Measurements from ENCODE around the gene DDX4.

The DDX4 gene

GRCh38 chr5:55823151-55823796 lies 85.4 kb downstream of the DDX4 start:
- no peak for DNase-seq (ENCODE audit: low spot score)

- DNase-seq (ENCODE audit: low spot score): no peak
These were observed 92.1 kb downstream of the DDX4 start for GRCh38 chr5:55829956-55830355.

- DNase-seq (ENCODE audit: low spot score): no peak
These were observed 94.6 kb downstream of the DDX4 start for GRCh38 chr5:55832446-55832845.

GRCh38 chr5:55836191-55836590 lies 98.3 kb downstream of the DDX4 start:
- no peak for DNase-seq (ENCODE audit: low spot score)

GRCh38 chr5:55841976-55842375 lies 104.1 kb downstream of the DDX4 start:
- no peak for DNase-seq (ENCODE audit: low spot score)

- DNase-seq (ENCODE audit: low spot score): no peak
These were observed 110.0 kb downstream of the DDX4 start for GRCh38 chr5:55847837-55848236.

- DNase-seq (ENCODE audit: low spot score): no peak
These were observed 110.9 kb downstream of the DDX4 start for GRCh38 chr5:55848783-55849182.

- DNase-seq (ENCODE audit: low spot score): no peak
These were observed 113.2 kb downstream of the DDX4 start, which contains the start of gene IL31RA for GRCh38 chr5:55850839-55851674. Gene IL31RA (plus strand): TSS chr5:55851357. CDS start chr5:55851571, 214 bp downstream.

- DNase-seq (ENCODE audit: low spot score): no peak
These were observed 113.8 kb downstream of the DDX4 start for GRCh38 chr5:55851675-55851979.

- no peak for DNase-seq (ENCODE audit: low spot score)
These were observed 114.6 kb downstream of the DDX4 start for GRCh38 chr5:55852503-55852902.

- DNase-seq (ENCODE audit: low spot score): no peak
These were observed 115.3 kb downstream of the DDX4 start for GRCh38 chr5:55853041-55853670.

GRCh38 chr5:55853818-55854217 lies 116.0 kb downstream of the DDX4 start:
- no peak for DNase-seq (ENCODE audit: low spot score)

GRCh38 chr5:55855509-55855908 lies 117.6 kb downstream of the DDX4 start:
- DNase-seq (ENCODE audit: low spot score): no peak

GRCh38 chr5:55856516-55857246 lies 118.8 kb downstream of the DDX4 start:
- DNase-seq (ENCODE audit: low spot score): no peak

GRCh38 chr5:55857247-55857640 lies 119.4 kb downstream of the DDX4 start:
- DNase-seq (ENCODE audit: low spot score): no peak

GRCh38 chr5:55858104-55858503 lies 120.2 kb downstream of the DDX4 start:
- no peak for DNase-seq (ENCODE audit: low spot score)

GRCh38 chr5:55860288-55860687 lies 122.4 kb downstream of the DDX4 start:
- DNase-seq (ENCODE audit: low spot score): no peak

- DNase-seq (ENCODE audit: low spot score): no peak
These were observed 122.8 kb downstream of the DDX4 start for GRCh38 chr5:55860709-55861108.

GRCh38 chr5:55864606-55865541 lies 127.0 kb downstream of the DDX4 start:
- DNase-seq (ENCODE audit: low spot score): no peak

GRCh38 chr5:55865831-55866230 lies 128.0 kb downstream of the DDX4 start:
- DNase-seq (ENCODE audit: low spot score): no peak

- no peak for DNase-seq (ENCODE audit: low spot score)
These were observed 128.6 kb downstream of the DDX4 start for GRCh38 chr5:55866485-55866884.

All from cerebellar cortex (tissue), 1 donor.